DMS53 (cell line): Measurements from ENCODE around the gene NUDT14.
A peak's percentile ranks its signal among the peaks of the same experiment; 100 is the strongest.

ENCODE experiments used
- DNase-seq: peaks from one replicate; lab custom pipeline; 2025; lab: John Stamatoyannopoulos, UW

The NUDT14 gene

GRCh38 chr14:105180592-105181548, at the start of gene NUDT14:
TSS of gene NUDT14 (minus strand) at chr14:105181312. CDS start at chr14:105181209, 103 bp downstream.
- peak; percentile 88 for DNase-seq

- no peak for DNase-seq
These were observed 48.1 kb upstream of the NUDT14 start for GRCh38 chr14:105229099-105229655.

- DNase-seq: no peak
These were observed 47.5 kb upstream of the NUDT14 start for GRCh38 chr14:105228562-105228961.

- no peak for DNase-seq
These were observed 46.2 kb upstream of the NUDT14 start for GRCh38 chr14:105227346-105227745.

- no peak for DNase-seq
These were observed 45.1 kb upstream of the NUDT14 start for GRCh38 chr14:105226198-105226597.

GRCh38 chr14:105224845-105225570, 43.9 kb upstream of the NUDT14 start:
- no peak for DNase-seq

- no peak for DNase-seq
These were observed 42.8 kb upstream of the NUDT14 start for GRCh38 chr14:105223770-105224544.

GRCh38 chr14:105223260-105223659, 42.1 kb upstream of the NUDT14 start:
- DNase-seq: no peak

GRCh38 chr14:105221598-105222178, 40.6 kb upstream of the NUDT14 start:
- DNase-seq: no peak

- DNase-seq: no peak
These were observed 39.8 kb upstream of the NUDT14 start for GRCh38 chr14:105220699-105221597.

GRCh38 chr14:105219753-105220152, 38.6 kb upstream of the NUDT14 start:
- DNase-seq: no peak

- DNase-seq: no peak
These were observed 38.0 kb upstream of the NUDT14 start for GRCh38 chr14:105219043-105219612.

- no peak for DNase-seq
These were observed 37.5 kb upstream of the NUDT14 start for GRCh38 chr14:105218611-105219010.

- DNase-seq: no peak
These were observed 36.7 kb upstream of the NUDT14 start for GRCh38 chr14:105217774-105218173.

- DNase-seq: no peak
These were observed 35.6 kb upstream of the NUDT14 start for GRCh38 chr14:105216490-105217247.

GRCh38 chr14:105215602-105216001, 34.5 kb upstream of the NUDT14 start:
- DNase-seq: no peak

GRCh38 chr14:105214324-105214915, 33.3 kb upstream of the NUDT14 start:
- DNase-seq: no peak

GRCh38 chr14:105213361-105213760, 32.2 kb upstream of the NUDT14 start:
- no peak for DNase-seq
